SIG-M5 treated with dmso at 0.1 percent for 504 hours (cell line): Measurements from ENCODE around the gene OXNAD1.

Experiments used
- DNase-seq: peaks from one replicate; lab custom pipeline; 2025; ENCODE audit not compliant: unreplicated experiment; lab: John Stamatoyannopoulos, UW

OXNAD1 gene

DNA sequence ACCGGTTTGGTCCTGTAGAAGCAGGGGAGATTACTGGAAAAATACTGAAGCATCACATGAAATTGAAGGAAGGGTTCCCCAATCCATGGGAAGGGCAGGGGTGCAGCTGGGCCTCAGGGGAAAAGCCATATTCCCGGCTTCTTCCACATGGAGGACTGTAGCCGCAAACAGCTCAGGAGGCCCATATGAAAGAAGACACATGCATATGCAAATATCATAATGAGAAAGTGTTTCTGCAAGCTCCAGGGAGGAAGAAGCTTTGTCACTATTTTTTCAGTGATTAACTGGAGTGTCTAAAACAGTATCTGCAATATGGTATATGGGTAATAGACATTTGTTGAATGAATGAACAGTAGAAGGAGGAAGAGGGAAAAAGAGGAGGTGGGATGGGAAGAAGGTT is 19.4 kb upstream of the OXNAD1 start:
- no peak for DNase-seq

DNA sequence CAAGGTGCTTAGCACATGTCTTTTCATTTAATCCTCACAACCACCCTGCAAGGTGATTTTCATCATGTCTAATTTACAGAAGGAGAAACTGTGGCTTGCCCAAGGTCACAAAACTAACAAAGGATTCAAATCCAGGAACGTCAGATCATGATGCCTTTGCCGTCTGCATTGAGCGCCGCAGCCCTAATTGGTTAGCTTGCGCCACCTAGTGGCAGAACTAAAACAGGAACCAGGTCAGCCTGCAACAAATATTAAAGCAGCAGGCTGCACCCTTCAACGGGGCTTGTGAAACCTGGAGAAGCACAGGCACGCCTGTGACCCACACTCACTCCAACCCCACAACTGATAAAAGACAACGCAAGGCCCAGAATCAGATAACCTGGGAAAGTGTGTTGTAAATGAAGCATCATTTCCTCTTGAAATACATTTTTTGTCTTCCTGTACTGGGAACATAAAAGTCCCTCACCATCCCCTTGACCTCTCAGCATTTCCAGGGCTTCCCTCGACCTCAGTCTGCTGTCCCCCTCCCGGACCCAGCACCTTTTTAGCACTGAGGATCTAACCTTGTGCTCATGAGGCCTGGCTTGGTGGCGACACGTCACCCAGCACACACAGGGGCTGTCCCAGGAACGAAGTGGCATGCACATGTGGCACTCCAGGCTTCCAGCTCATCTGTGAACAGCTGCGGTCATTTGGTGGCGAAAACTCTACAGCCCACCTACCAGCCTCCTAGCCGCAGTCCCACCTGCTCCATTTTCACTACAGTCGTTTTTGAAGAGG is 17.5 kb upstream of the OXNAD1 start:
- peak; percentile 89 for DNase-seq

DNA sequence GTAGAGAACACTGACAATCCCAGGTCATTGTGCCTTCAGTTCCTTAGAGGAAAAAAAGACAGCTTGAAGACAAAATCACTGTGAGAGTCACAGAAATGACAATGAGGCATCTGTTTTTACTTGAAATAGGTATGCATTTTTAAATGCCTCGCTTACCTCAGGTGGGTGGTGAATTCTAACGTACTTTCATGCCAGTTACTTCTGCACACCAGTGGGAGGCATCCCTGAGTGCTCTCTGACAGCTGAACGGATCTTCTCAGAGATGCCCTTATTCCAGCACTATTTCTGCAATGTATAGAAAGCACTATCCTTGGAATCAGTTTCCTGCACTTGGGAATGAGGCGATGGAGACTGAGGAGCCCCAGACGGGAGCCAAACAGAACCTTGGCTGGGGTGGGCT is 16.5 kb upstream of the OXNAD1 start:
- DNase-seq = no peak

- DNase-seq = no peak
Measured at GRCh38 chr3:16249336-16249735, 15.7 kb upstream of the OXNAD1 start.

DNA sequence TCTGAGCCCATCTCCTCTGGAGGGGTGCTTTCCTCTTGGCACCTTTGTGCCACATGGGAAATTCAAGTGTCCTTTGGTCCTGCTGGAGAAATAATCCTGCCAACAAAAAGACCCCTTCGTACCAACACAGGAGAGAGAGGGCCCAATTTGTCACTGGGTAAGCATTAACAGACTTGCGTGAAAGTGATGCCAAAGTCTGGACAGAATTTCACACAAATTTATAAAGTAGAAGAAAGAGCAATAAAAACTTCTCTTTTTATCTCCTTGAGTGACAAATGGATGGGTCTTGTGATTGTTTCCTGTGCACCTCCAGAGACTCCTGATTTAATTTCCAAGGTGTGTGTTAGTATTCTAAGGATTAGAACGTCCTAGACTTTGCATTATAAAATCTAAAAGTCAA is 15.1 kb upstream of the OXNAD1 start:
- no peak for DNase-seq

DNA sequence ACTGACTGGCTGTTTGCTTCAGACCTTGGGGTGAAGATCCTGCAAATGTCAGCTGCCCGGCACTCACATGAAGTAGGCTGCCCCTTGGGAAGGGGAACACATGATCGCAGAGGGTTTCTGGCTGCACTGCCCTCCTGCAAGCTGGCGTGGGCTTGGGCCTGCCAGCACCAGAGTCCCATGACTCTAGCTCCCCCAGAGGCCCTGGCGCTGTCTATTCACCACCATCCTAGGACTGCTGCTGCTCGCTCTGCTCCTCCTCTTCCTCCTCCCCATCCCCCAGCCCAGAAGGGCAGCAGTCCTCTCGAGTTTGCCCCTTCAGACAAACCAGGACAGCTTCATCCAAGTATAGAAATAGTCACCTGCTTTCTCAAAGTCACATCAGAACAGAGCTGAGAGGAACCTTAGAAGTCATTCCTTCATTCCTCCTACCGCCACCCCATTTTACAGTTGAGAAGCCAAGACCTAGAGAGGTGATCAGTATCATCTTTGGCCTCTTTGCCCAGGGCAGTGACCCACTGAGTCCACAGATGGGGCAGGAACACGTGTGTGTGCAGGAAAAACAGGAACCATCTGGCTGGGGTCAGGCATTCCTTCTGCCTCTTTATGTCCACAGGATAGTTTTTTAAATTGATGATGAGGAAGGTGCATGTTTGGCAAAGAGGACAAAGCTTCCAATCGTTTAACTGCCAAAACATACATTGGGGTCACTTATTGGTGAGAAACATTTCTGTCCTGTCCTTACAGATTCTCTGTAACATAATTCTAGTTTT is 13.5 kb upstream of the OXNAD1 start:
- DNase-seq = no peak

GRCh38 chr3:16252243-16252978 is 12.6 kb upstream of the OXNAD1 start:
- DNase-seq = no peak

- DNase-seq = no peak
Measured at GRCh38 chr3:16252988-16253387, 12.0 kb upstream of the OXNAD1 start.

- DNase-seq = peak; percentile 98
Measured at GRCh38 chr3:16253601-16254000, 11.4 kb upstream of the OXNAD1 start.

DNA sequence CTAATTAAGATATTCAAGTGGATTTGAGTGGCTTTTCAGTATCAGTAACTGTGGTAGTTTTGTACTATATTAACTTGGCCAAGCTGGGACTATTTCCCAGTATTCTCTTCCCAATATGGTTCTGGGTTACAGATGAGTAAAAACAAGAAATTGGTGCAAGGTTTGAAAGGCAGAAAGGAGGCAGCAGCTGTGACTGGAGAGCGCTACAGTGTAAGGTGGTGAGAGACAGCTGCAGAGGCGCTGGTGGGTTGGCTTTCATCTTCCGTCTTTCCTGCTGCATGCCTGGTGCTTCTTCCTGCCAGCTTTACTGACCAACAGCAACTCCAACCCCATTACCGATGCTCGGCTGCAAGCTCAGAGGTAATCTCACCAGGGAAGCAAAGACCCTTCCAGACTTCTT is 10.1 kb upstream of the OXNAD1 start:
- DNase-seq = no peak

GRCh38 chr3:16255326-16255725 is 9.7 kb upstream of the OXNAD1 start:
- DNase-seq = no peak

GRCh38 chr3:16255726-16256125 is 9.3 kb upstream of the OXNAD1 start:
- DNase-seq = no peak

DNA sequence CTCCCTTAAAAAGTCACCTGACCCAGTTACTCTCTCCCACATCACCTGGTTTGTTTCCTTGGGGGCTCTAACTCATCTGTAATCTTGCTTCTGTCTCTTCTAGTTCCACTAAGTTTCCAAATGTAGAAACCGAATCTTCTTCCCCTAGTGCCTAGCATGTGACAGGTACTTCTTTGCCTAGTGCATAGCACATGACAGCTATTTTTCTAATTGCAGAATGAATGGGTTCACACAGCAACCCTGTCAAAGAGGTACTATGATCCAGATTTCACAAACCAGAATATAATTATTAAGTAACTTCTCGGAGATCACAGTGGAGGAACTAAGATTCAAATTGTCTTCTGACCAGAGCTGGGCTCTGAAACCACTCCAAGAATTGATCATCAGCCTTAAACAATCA is 7.7 kb upstream of the OXNAD1 start:
- DNase-seq = no peak

DNA sequence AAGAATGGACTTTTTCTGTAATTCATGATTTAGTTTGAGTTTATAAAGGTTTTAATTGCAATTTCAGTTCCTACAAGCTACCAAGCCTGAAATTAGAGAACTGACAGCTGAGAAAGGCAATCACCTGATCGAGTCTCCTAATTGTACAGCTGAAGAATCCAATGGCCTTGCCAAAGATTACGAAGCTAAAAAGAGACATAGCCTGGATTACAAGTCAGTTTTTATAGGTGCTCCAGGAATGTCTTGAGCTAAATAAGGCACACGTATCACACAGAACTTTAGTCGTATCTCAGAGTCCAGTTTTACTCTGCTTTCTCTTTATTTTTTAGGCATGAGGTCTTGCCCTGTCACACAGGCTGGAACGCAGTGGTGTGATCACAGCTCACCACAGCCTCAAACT is 6.8 kb upstream of the OXNAD1 start:
- DNase-seq = no peak

GRCh38 chr3:16258866-16259265 is 6.1 kb upstream of the OXNAD1 start:
- DNase-seq = no peak

DNA sequence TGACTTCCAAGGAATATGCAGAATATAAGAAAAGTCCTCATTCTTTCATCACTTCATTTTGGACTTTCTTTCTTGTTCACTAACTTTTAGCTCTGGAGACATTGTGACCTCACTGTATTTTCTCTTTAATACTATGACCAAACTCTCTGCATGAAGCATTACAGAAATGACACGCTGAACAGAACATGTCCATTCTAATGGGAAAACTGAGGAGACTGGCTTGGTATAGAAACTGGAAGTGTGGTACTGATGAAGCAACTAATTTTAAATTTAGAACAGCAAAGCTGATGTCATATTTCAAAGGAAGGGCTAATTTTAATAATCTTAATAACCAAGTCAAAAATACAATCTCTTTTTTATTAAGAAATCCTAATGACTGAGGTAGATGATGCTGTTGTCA is 5.0 kb upstream of the OXNAD1 start:
- no peak for DNase-seq

DNA sequence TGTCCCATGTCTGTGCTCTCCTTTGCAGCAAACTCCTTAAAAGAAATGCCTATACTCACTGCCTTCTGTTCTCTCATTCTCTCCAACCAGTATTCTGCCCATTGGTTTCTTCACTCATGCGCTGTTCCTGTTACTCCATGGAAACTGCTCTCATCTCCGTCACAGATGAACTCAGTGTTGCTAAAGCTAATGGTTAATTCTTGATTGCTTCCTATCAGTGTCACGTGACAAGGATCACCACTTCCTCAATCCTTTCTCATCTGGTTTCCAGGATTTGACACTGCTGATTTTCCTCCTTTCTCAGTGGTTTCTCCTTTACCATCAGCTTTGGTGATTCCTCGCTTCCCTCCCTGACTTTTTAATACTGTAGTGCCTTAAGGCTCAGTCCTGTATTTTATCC is 2.8 kb upstream of the OXNAD1 start:
- DNase-seq = no peak

- DNase-seq = peak; percentile 8
Measured at GRCh38 chr3:16264174-16264707, 771 bp upstream of the OXNAD1 start.

DNA sequence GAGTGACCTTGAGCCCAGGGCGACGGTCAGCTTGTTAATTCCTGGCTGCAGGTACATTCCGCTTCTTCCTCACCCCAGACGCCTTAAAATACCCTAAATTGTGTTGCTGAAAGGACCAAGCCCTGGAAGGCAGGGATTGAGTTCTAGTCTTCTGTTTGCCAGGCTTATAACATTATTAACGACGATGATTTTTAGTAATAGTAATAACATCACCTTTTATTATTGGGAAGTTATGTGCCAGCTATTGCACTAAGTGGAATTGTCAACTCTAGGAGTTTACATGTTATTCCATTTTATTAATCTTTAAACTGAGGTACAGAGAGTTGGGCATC is 409 bp downstream of the OXNAD1 start:
- no peak for DNase-seq

DNA sequence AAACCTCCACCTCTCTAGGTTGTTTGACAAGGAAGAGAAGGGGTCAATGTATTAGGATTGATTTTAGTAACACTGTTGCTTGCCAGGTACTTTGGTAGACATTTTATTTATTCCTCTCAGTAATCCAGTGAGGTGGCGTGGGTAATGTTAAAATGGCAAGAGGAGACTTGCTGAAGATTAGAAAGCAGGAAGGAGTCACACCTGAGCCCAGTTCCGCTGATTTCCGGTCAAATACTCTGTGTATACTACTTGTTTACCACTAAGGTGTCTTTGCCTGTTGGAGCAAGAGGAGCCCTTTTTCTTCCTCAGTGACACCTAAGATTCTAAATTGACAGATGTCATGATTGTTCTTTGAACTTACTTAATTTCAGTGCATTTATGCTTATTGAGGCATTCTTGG is 1.7 kb downstream of the OXNAD1 start:
- DNase-seq = no peak

- no peak for DNase-seq
Measured at GRCh38 chr3:16270855-16271254, 5.8 kb downstream of the OXNAD1 start.

DNA sequence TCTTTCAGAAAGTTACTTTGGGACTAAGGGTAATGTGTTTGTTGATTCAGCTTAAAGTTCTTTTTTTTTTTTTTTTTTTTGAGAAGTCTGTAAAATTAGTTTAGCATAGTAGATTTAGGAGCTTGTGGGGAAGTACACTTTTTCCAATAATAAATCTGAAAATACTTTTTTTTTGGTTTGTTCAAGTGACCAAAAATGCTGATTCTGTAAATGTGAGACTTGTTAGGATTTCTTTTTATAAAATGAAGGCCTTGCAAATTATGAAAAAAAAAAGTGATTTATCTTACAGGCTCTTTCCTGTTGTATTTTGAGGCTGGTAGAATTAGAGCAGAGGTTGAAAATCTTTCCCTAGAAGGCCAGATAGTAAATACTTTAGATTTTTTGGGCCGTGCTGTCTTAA is 7.6 kb downstream of the OXNAD1 start:
- no peak for DNase-seq
